Tibial nerve (tissue), 3 donors: ENCODE data around the gene SERPINI2.

Experiments used
- POLR2A ChIP-seq, 2 donors: fragments of 450-650 bp; IDR thresholded peaks; one replicate each; pipeline ENCODE4 v1.6.1; 2017; ENCODE audit warnings: antibody characterized with exemption in 2 of 2, mild to moderate bottlenecking in 2 of 2, moderate library complexity in 2 of 2
- TF ChIP-seq, protein P1 (sequence below), 5 experiments: fragments of 200-600 bp in 3 of 5; fragments of 450-650 bp in 2 of 5; sonication (generic) in 3 of 5; IDR thresholded peaks; one replicate each; pipeline ENCODE4 v1.5.1; 2016 to 2019; ENCODE audit warnings: antibody characterized with exemption in 5 of 5, mild to moderate bottlenecking in 3 of 5, moderate library complexity in 2 of 5

DNA sequence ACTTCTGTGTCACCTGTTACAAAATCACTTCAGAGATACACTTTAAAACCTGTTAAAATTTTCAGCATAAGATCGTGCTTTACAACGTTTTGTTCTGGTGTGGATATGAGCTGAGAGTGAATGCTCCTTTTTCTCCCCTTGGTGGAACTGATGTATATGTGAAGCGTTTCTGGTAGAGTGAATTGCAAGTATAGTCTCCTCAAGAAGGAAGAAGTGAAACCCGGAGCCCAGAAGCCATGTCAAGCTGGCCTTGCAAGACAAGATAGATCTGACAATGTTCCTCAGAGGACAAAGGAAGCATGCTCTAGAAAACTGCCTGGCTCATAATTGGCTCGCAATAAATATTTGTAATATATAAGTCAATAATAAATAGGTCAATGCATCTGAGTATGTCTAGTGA, 23.6 kb downstream of the SERPINI2 start:
- TF ChIP-seq, protein P1, sequence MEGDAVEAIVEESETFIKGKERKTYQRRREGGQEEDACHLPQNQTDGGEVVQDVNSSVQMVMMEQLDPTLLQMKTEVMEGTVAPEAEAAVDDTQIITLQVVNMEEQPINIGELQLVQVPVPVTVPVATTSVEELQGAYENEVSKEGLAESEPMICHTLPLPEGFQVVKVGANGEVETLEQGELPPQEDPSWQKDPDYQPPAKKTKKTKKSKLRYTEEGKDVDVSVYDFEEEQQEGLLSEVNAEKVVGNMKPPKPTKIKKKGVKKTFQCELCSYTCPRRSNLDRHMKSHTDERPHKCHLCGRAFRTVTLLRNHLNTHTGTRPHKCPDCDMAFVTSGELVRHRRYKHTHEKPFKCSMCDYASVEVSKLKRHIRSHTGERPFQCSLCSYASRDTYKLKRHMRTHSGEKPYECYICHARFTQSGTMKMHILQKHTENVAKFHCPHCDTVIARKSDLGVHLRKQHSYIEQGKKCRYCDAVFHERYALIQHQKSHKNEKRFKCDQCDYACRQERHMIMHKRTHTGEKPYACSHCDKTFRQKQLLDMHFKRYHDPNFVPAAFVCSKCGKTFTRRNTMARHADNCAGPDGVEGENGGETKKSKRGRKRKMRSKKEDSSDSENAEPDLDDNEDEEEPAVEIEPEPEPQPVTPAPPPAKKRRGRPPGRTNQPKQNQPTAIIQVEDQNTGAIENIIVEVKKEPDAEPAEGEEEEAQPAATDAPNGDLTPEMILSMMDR (IDR thresholded peaks at IDR 0.05), result no peak
- TF ChIP-seq POLR2A (IDR thresholded peaks at IDR 0.05), result no peak
